ENCODE measurements around the gene ACKR4. TPM values are rescaled to one million over a fixed set of nuclear protein-coding genes. Genes with fewer than 3 reads are reported as not detected.

The ACKR4 gene
- total RNA-seq, 4 donors from 2014 or later, result 0.42 to 2.2 (median 0.84) TPM

DNA sequence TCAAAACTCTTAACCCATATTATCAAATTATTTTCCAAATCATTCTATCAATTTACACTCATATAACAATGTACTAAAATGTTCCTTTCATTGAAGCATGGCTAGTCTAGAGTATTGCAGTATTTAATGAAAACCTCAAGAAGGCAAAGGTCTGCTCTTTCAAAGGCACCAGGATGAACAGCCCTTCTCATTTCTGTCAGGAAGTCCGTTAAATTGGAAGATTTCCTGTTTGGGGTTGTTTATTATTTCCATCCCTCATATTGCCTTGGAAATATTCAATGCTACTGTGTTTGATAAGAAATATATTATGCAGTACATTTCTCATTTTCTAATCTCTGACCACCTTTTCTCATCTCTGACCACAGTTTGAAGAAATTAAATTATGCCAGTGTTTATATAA lies 25.1 kb downstream of the ACKR4 start:
- H3K27me3 ChIP-seq, result no peaks in the 10 kb centered on the region
- H3K9me3 ChIP-seq, result no peaks in the 10 kb centered on the region
- intact Hi-C loops (cut with DNase I), result no loop called here
- 60% methylated on average over 1 of the region's 1 CpG for WGBS
- H3K36me3 ChIP-seq, result peaks cover 14 to 60% (median 36%) of the 10 kb centered on the region in 4 donors
- TF ChIP-seq, protein P1, sequence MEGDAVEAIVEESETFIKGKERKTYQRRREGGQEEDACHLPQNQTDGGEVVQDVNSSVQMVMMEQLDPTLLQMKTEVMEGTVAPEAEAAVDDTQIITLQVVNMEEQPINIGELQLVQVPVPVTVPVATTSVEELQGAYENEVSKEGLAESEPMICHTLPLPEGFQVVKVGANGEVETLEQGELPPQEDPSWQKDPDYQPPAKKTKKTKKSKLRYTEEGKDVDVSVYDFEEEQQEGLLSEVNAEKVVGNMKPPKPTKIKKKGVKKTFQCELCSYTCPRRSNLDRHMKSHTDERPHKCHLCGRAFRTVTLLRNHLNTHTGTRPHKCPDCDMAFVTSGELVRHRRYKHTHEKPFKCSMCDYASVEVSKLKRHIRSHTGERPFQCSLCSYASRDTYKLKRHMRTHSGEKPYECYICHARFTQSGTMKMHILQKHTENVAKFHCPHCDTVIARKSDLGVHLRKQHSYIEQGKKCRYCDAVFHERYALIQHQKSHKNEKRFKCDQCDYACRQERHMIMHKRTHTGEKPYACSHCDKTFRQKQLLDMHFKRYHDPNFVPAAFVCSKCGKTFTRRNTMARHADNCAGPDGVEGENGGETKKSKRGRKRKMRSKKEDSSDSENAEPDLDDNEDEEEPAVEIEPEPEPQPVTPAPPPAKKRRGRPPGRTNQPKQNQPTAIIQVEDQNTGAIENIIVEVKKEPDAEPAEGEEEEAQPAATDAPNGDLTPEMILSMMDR (IDR thresholded peaks at IDR 0.05), result no peak
- no peak for TF ChIP-seq POLR2A (IDR thresholded peaks at IDR 0.05; ENCODE audit: low read depth)
- TF ChIP-seq EP300 (IDR thresholded peaks at IDR 0.05), result no peak
- no peak for TF ChIP-seq POLR2AphosphoS5 (IDR thresholded peaks at IDR 0.05)
- H3K27ac ChIP-seq (replicated peaks in 1 of 4), result no peak overlapping the region
- no peak overlapping the region for H3K4me3 ChIP-seq
- peaks cover 0 to 3% (median 0%) of the 10 kb centered on the region in 4 donors for H3K4me1 ChIP-seq
- DNase-seq (ENCODE audit: extremely low spot score), result no peak

DNA sequence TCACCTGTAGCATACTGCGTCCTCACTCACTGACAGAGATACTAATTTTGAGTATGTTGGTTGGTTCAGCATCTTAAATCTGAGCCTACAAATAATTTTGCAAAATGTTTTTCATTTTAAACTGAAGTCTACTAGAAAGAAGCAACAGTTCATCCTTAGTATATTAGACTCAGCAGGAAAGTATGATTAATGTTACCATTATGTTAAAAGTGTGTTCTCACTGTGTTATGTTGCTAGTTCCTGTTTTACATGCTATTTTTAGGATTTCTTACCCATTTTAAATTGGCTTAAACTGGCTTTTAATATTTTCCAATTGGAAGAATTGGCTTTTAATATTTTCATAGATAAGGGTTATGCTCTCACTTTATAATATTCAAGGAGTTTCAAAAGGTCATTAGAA lies 25.7 kb downstream of the ACKR4 start:
- TF ChIP-seq POLR2AphosphoS5 (IDR thresholded peaks at IDR 0.05) (no peak), POLR2A (IDR thresholded peaks at IDR 0.05; ENCODE audit: low read depth) (no peak), EP300 (IDR thresholded peaks at IDR 0.05) (no peak)
- TF ChIP-seq, protein P1 (IDR thresholded peaks at IDR 0.05), result no peak
- peaks cover 0 to 3% (median 0%) of the 10 kb centered on the region in 4 donors for H3K4me1 ChIP-seq
- no peaks in the 10 kb centered on the region for H3K27me3 ChIP-seq
- H3K4me3 ChIP-seq, result no peak overlapping the region
- no peak overlapping the region for H3K27ac ChIP-seq (replicated peaks in 1 of 4)
- no peak for DNase-seq (ENCODE audit: extremely low spot score)
- intact Hi-C loops (cut with DNase I), result no loop called here
- WGBS, result 86% methylated on average over 1 of the region's 1 CpG
- H3K36me3 ChIP-seq, result peaks cover 17 to 60% (median 39%) of the 10 kb centered on the region in 4 donors
- no peaks in the 10 kb centered on the region for H3K9me3 ChIP-seq

DNA sequence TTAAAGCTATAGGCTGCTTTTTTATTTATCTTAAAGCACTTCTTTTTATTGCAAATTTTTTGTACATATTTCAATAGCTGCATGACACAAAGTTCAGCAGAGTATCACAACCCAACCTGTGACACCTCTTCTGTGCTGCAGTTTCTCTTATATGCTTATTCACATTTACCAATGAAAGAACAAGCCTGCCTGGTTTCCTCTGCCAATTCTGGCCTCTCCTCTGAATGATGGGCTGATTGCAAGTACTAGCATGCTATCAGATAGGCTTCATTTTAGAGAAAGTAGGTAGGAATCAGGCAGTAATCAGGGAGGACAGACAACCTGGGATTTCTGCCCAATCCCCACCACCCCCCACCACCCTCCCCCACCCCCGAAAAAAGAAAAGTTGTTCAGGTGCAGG lies 26.6 kb downstream of the ACKR4 start:
- 100% methylated on average over 1 of the region's 1 CpG for WGBS
- H3K27ac ChIP-seq (replicated peaks in 1 of 4), result no peak overlapping the region
- H3K9me3 ChIP-seq, result no peaks in the 10 kb centered on the region
- H3K4me3 ChIP-seq, result no peak overlapping the region
- peaks cover 17 to 61% (median 40%) of the 10 kb centered on the region in 4 donors for H3K36me3 ChIP-seq
- H3K4me1 ChIP-seq, result peaks cover 0 to 3% (median 0%) of the 10 kb centered on the region in 4 donors
- intact Hi-C loops (cut with DNase I), result no loop called here
- H3K27me3 ChIP-seq, result no peaks in the 10 kb centered on the region
- DNase-seq (ENCODE audit: extremely low spot score), result no peak
- TF ChIP-seq POLR2AphosphoS5 (IDR thresholded peaks at IDR 0.05) (no peak), EP300 (IDR thresholded peaks at IDR 0.05) (no peak), POLR2A (IDR thresholded peaks at IDR 0.05; ENCODE audit: low read depth) (no peak)
- TF ChIP-seq, protein P1 (IDR thresholded peaks at IDR 0.05), result no peak

DNA sequence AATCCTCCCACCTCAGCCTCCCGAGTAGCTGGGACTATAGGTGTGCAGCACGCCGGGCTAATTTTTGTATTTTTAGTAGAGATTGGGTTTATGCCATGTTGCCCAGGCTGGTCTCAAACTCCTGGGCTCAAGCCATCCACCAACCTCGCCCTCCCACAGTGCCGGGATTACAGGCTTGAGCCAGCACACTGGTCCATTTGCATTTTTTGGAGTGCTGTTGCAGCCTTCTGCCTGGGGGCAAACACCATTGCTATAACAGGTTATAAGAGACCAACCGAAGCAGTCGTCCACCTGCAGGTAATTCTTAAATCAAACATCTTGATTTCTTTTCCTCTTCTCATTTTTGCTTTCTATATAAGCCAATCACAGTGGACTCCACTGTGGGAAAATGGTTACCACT lies 27.7 kb downstream of the ACKR4 start:
- TF ChIP-seq POLR2AphosphoS5 (IDR thresholded peaks at IDR 0.05) (no peak), EP300 (IDR thresholded peaks at IDR 0.05) (no peak), POLR2A (IDR thresholded peaks at IDR 0.05; ENCODE audit: low read depth) (no peak)
- TF ChIP-seq, protein P1 (IDR thresholded peaks at IDR 0.05), result no peak

DNA sequence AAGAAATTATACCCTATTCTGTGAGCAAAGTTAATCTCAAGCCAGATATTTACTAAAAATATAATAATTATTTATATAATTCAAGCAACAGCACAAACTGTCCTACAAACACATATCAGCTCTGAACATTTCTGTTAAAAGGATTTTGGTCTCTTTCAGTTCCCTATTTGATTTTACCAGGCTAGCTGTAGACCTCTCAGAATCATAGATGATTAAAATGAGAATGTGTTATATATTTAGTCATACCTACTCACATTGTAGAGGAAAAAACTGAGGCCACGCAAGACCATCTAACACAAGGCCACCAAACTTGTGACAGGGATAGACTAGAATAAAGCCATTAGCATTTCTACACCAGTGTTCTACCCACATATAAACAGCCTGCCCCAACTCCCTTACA lies 28.5 kb downstream of the ACKR4 start:
- H3K4me1 ChIP-seq, result no peaks in the 10 kb centered on the region
- H3K27ac ChIP-seq (replicated peaks in 1 of 4), result no peak overlapping the region
- no peaks in the 10 kb centered on the region for H3K9me3 ChIP-seq
- no peaks in the 10 kb centered on the region for H3K27me3 ChIP-seq
- intact Hi-C loops (cut with DNase I), result no loop called here
- no peak for DNase-seq (ENCODE audit: extremely low spot score)
- peaks cover 17 to 76% (median 39%) of the 10 kb centered on the region in 4 donors for H3K36me3 ChIP-seq
- no peak overlapping the region for H3K4me3 ChIP-seq
- TF ChIP-seq EP300 (IDR thresholded peaks at IDR 0.05), result no peak
- TF ChIP-seq, protein P1 (IDR thresholded peaks at IDR 0.05), result no peak
- TF ChIP-seq POLR2A (IDR thresholded peaks at IDR 0.05; ENCODE audit: low read depth), result no peak
- TF ChIP-seq POLR2AphosphoS5 (IDR thresholded peaks at IDR 0.05), result no peak
- WGBS, result 95% methylated on average over 1 of the region's 1 CpG

More for the DNA sequence above, 27.7 kb downstream of the ACKR4 start:
- Histone ChIP-seq H3K9me3 (no peaks in the 10 kb centered on the region), H3K4me3 (no peak overlapping the region), H3K4me1 (peaks cover 0 to 2% (median 0%) of the 10 kb centered on the region in 4 donors), H3K27ac (replicated peaks in 1 of 4) (no peak overlapping the region), H3K27me3 (no peaks in the 10 kb centered on the region), H3K36me3 (peaks cover 17 to 72% (median 39%) of the 10 kb centered on the region in 4 donors)
- intact Hi-C loops (cut with DNase I), result no loop called here
- no peak for DNase-seq (ENCODE audit: extremely low spot score)
- WGBS, result 96% methylated on average over 5 of the region's 7 CpGs
